Fibroblast of the conjunctiva (primary cell): Measurements from ENCODE around the gene CTBP2.

Experiments
- DNase-seq: peaks from one replicate; pipeline ENCODE4 v3.0.0-alpha.2; 2010; ENCODE audit warnings: low read depth

CTBP2 gene

DNA sequence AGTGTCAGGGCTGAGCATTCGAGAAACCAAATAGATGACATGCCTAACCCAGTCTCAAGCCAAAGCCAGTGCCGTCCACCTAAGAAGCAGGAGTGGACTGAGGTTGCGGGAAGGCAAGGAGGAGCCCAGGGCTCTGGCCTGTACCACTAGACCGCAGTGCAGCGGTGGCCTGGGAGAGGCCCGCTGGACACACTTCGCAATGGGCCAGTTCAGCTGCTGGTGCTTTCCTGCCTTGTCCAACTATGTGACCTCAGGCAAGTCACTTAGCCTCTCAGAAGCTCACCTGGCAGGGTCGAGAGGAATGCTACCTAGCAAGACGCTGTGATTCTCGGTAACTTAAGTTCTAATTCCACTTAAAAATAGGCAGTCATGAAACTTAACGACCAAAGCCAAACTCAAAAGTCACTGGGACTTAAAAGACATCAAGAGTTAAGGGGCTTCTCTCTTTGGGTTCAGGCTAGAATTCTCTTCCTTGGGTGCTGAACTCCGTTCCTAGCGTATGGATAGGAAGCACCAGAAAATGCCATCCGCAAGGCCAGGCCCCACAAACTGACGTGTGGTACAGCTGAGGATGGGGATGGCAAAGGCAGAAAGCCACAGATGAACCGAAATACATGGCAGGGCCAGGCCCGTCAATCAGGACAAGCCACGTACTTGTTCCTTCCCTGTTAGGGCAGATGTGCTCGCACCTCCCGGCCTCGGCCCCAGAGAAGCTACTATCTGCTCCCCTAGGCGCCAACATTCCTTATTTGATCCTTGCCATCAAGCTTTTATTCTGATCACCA is 34.2 kb downstream of the CTBP2 start:
- no peak for DNase-seq

DNA sequence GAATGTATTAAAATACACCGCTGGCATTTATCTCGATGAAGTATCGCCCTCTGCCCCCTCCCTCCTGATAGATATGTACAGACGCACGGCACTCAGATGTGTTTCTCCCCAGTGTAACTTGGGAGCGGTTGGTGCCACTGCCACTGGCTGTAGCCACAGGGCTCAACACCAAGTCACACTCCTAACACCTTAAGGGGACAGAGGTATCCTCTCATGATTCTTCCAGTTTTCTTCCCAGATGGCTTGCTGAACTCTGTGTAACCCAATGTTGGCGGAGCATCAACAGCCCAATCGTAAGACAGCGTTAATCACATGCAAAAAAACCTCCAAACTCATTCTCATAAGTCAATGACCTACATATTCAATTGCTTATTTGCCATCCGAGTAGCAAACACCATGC is 35.5 kb downstream of the CTBP2 start:
- no peak for DNase-seq

DNA sequence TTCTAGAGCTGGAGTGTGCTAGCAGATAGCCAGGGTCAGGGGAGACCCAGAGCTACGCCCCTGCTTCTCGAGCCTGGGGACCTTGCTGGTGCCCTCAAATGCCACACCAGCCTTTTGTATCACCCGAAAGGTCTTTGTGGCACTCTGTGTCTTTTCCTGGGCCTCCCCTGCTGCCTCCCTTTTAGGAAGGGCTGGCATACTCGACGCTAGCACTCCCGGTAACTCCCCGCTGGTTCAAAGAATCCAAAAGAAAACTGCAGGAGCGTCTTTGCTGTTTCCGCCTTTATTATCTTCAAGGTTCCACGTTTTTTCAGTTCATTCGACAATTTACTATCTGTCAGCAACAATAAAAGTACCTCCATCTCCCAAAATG is 36.3 kb downstream of the CTBP2 start:
- DNase-seq = no peak

DNA sequence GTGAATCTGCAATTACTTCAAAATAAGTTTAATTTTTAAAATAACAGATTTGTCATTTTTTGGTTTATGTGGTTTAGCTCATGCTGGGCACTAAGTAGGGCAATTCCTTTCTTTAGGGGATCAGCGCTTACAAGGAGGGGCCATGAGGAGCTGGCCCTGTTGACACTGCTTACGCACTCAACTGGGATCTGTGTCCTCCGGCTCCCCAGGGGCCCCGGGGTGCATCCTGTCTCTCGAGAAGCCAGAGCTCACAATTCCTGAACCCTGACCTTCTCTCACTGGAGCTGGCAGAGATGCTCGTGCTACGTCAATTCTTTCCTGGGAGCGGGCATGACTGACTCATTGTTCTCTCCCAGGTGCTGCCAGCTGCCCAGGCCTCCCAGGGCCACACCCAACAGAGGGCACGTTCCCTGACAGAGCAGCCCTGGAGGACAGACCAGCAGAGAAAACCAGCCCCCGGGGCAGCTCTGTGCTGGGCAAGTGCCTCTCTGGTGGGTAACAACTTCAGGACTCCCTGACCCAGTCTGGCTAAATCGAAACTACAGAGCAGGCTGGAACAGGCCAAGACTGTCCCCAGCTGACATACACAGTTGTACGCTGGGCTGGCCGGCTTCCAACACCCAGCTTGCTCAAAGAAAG is 36.8 kb downstream of the CTBP2 start:
- DNase-seq = peak; percentile 45

- DNase-seq = no peak
These were observed 37.8 kb downstream of the CTBP2 start for GRCh38 chr10:125122566-125122965.

- no peak for DNase-seq
These were observed 39.4 kb downstream of the CTBP2 start for GRCh38 chr10:125121003-125121402.

- no peak for DNase-seq
These were observed 40.2 kb downstream of the CTBP2 start for GRCh38 chr10:125120053-125120710.

DNA sequence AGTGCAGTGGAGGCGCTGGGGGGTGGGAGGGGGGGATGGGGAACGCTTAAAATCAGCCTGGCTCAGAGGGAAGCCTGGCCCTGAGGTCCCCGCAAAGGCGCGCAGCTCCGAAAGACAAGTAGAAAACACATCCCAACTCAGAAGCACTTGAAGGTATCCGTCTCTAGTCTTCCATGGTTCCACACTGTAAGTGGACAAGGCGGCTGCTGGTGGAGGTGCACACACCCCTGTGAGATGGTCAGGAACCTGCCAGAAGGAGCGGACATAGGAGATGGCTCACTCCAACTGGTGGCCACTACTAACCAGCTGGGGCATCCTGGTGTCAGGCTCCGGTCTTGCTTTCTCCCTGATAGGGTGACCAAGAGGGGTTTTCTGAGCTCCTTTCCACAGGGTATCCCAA is 41.7 kb downstream of the CTBP2 start:
- DNase-seq = no peak

DNA sequence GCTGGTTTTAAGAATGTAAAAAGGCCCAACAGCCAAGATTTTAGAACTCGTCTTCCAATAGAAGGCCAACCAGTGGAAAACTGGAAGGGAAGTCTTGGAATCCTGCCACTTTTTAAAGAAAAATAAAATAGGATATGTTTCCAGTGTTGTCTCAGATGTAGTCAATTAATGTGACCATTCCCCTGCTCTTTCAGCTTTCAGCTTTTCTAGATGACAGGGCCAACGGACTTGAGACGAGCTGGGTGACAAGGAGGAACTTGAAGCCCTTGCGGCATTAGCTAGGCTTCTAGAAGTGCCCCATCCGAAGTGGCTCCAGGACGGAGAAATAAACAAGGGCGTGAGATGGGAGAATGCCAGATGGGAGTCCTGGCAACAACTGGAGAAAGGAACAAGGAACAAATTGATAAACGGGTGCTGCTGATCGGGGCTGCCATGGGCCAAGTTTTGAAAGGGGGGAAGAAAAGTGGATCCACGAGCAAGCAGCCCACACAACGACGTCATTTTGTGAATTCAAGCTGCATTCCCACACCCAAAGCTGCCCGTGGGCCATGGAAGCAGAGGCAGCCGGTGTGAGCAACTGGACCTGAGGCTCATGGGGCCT is 42.3 kb downstream of the CTBP2 start:
- peak; percentile 44 for DNase-seq

- DNase-seq = no peak
These were observed 43.6 kb downstream of the CTBP2 start for GRCh38 chr10:125116652-125117310.

GRCh38 chr10:125116041-125116649 is 44.2 kb downstream of the CTBP2 start:
- no peak for DNase-seq

DNA sequence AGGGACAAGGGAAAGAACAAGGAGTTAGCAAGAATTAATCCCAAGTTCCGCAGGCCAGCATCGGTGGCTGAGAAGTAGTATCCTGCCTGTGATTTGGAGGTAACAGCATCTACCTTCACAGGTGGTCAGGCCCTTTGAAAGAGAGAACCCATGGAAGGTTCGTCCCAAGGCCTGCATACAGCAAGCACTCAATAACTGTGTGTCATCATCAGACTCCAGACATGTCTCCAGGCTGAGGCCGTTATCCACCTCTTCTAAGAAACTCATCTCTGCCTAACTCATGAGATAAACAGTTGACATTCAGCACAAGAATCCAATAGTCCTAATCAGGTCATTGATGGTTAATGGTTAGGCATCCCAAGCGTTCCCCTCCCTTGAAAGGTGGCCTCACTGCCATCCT is 45.0 kb downstream of the CTBP2 start:
- DNase-seq = no peak

GRCh38 chr10:125114761-125115391 is 45.5 kb downstream of the CTBP2 start:
- no peak for DNase-seq

GRCh38 chr10:125113691-125114371 is 46.5 kb downstream of the CTBP2 start:
- DNase-seq = no peak

DNA sequence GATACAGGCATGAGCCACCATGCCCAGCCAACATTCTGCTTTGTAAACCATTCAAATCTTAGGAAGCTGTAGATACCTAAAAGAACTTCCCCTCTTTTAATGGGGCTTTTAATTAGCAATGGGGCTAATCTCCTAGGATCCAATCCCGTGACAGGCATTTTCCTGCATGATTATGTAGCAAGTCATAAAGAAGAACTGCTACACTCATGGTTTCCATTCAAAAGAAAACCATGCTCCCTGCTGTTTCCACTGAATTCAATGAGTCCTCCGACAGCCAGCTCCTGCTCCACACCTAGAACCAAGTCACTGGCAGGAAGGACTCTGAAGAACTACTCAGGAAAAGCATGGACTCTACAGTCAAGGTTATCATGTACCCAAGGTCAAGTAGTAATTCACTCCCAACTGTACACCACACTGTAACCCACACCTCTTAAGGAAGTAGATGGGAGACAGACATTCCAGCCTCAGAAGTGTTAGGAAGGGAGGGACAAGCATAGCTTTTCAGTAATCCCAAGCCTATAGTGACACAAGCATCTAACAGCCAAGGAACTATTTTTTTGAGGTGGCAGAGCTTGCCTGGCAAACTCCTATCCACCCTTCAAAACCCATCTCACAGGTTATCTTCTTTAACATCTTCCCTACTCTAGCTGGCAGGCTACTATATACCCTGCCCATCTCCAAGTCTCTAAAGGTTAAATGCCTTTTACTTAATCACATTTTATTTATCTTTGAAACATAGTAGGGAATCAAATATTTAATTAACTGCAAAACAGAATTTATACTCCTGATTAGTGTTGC is 47.5 kb downstream of the CTBP2 start:
- DNase-seq = no peak

GRCh38 chr10:125111118-125111727 is 49.1 kb downstream of the CTBP2 start:
- no peak for DNase-seq

- DNase-seq = no peak
These were observed 52.3 kb downstream of the CTBP2 start for GRCh38 chr10:125107965-125108580.

- no peak for DNase-seq
These were observed 53.0 kb downstream of the CTBP2 start for GRCh38 chr10:125107166-125107949.
